ENCODE results near the gene AGBL5.

AGBL5 gene

DNA sequence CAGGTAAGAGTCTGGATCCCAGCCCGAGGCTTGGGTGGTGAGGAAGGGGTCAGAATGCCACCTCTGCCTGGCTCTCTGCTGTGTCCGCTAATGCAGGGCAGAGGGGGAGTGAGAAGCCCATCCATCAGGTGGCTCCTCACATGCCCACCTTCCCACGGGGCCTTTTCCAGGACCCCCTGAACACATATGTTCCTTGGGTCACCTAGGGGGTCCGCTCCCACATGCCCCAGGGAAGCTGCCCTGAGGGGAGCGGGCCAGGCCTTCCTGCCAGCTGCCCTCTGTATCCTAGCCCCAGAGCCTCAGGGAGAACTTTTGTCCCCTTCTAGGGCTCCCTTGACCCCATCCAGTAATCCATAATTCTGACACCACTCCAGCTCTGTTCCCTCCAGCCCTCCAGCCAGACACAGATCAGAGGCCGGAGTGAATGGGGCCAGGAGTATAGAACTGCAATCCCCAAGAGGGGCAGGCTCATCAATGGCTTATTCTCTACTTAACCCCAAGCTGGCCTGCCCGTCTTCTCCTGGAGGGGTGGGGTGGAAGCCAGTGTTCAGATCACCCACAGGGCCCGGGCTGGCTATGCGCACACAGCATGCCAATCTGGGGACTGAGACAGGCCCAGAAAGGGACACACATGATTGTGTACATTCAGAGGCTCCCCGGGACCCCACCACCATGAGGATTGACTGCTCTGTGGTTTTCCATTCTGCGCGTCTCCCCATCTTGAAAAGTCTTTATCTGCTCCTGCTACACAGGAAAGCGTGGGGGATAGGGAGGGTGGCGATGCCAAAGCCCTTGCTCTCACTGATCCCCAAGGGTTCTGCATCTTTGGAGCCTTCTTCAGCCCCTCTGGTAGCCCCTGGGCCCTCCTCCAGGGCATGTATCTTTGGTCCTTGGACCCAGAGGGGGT lies 28.0 kb downstream of the AGBL5 start:
- DNase-seq, result no peak

DNA sequence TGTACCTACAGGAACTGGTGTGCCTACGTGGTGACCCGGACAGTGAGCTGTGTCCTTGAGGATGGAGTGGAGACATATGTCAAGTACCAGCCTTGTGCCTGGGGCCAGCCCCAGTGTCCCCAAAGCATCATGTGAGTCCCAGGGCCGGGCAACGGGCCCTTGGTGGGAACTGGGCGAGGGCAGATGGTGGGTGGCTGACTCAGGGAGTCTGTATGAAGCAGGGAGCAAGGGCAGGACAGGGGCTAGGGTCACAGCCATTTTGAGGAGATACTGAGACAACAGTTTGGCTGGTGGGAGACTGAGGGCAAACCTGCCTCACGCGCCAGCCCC lies 28.6 kb downstream of the AGBL5 start:
- DNase-seq, result no peak

DNA sequence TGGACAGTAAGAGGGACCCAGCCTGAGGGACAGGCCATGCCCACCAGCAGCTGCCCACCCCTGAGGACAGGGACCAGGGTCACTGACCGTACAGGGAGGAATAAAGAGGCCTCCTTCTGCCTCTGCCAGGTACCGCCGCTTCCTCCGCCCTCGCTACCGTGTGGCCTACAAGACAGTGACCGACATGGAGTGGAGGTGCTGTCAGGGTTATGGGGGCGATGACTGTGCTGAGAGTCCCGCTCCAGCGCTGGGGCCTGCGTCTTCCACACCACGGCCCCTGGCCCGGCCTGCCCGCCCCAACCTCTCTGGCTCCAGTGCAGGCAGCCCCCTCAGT lies 29.1 kb downstream of the AGBL5 start:
- no peak for DNase-seq

DNA sequence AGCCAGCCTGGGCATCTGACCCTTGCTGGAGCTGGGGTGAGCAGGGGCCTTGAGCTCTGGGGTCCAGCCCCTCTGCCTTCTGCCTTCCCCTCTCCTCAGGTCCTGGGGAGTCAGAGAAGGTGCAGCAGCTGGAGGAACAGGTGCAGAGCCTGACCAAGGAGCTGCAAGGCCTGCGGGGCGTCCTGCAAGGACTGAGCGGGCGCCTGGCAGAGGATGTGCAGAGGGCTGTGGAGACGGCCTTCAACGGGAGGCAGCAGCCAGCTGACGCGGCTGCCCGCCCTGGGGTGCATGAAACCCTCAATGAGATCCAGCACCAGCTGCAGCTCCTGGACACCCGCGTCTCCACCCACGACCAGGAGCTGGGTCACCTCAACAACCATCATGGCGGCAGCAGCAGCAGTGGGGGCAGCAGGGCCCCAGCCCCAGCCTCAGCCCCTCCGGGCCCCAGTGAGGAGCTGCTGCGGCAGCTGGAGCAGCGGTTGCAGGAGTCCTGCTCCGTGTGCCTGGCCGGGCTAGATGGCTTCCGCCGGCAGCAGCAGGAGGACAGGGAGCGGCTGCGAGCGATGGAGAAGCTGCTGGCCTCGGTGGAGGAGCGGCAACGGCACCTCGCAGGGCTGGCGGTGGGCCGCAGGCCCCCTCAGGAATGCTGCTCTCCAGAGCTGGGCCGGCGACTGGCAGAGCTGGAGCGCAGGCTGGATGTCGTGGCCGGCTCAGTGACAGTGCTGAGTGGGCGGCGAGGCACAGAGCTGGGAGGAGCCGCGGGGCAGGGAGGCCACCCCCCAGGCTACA lies 30.7 kb downstream of the AGBL5 start:
- no peak for DNase-seq

DNA sequence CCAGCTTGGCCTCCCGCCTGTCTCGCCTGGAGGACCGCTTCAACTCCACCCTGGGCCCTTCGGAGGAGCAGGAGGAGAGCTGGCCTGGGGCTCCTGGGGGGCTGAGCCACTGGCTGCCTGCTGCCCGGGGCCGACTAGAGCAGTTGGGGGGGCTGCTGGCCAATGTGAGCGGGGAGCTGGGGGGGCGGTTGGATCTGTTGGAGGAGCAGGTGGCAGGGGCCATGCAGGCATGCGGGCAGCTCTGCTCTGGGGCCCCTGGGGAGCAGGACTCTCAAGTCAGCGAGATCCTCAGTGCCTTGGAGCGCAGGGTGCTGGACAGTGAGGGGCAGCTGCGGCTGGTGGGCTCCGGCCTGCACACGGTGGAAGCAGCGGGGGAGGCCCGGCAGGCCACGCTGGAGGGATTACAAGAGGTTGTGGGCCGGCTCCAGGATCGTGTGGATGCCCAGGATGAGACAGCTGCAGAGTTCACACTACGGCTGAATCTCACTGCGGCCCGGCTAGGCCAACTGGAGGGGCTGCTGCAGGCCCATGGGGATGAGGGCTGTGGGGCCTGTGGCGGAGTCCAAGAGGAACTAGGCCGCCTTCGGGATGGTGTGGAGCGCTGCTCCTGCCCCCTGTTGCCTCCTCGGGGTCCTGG lies 31.4 kb downstream of the AGBL5 start:
- no peak for DNase-seq

DNA sequence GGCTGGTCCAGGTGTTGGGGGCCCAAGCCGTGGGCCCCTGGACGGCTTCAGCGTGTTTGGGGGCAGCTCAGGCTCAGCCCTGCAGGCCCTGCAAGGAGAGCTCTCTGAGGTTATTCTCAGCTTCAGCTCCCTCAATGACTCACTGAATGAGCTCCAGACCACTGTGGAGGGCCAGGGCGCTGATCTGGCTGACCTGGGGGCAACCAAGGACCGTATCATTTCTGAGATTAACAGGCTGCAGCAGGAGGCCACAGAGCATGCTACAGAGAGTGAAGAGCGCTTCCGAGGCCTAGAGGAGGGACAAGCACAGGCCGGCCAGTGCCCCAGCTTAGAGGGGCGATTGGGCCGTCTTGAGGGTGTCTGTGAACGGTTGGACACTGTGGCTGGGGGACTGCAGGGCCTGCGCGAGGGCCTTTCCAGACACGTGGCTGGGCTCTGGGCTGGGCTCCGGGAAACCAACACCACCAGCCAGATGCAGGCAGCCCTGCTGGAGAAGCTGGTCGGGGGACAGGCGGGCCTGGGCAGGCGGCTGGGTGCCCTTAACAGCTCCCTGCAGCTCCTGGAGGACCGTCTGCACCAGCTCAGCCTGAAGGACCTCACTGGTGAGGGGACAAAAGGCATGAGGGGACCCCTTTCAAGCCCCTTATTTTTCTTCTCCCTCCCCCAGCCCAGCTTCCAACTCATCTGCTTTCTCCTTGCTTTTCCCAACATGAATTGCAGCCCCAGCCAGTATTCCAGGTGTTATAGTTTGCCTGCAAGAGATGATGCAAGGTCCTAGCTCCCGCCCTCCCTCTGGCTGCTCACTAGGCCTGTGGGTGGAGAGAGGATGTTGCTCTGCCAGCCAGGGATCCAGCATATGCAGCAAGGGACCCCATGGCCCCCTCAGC lies 32.2 kb downstream of the AGBL5 start:
- DNase-seq, result no peak

DNA sequence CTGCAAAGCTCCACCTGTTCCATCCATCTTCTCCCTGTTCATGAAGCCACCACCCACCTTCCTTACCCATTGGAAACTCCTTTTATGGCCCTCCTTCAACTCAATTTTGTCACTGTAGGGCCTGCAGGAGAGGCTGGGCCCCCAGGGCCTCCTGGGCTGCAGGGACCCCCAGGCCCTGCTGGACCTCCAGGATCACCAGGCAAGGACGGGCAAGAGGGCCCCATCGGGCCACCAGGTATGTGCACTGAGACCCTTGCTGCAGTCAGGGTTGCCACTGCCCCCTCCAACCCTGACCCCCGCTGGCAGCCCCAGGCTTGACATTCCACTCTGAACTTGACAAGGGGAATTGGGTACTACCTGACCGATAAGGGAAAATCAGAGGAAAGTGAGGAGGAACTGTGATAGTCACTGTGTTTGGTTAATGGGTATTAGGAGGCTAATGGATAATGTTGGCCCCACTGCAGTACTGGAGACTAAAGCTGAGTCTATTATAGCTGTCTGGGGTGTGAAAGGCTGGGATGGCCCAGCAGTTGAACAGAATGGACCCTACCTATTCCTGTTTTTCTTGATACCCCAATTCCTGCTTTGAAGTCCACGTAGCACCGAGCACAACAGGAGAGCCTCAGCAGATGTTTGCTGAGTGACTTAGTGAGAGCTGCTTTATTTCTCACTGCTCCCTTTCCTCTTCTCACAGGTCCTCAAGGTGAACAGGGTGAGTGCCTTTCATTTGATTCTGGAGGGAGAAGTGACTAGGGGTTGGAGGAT lies 33.0 kb downstream of the AGBL5 start:
- DNase-seq, result no peak

DNA sequence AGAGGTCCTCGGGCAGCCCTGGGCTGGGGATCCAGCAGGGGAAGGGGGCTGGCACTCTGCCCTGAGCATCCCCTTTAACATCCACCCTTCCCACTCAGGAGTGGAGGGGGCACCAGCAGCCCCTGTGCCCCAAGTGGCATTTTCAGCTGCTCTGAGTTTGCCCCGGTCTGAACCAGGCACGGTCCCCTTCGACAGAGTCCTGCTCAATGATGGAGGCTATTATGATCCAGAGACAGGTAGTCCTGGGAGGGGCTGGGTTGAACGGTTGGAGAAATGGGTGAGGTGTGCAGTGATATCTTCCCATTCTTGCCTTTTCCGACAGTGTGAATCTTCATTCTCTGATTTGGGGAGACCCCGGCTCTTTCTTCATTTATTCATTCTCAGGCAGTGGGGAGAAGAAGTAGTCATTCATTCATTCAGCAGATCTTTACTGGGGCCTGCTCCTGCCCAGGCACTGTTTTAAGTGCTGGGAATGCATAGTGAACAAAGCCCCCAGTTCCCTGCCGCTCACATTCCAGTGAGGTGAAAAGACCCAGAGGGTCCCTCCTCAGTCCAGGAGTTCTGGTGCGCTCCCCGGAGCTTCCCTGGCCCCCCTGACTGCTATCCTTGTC lies 33.7 kb downstream of the AGBL5 start:
- no peak for DNase-seq

DNA sequence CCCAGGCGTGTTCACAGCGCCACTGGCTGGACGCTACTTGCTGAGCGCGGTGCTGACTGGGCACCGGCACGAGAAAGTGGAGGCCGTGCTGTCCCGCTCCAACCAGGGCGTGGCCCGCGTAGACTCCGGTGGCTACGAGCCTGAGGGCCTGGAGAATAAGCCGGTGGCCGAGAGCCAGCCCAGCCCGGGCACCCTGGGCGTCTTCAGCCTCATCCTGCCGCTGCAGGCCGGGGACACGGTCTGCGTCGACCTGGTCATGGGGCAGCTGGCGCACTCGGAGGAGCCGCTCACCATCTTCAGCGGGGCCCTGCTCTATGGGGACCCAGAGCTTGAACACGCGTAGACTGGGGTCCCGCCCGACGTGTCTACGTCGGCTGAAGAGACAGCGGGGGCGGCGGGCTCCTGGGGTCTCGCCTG lies 34.2 kb downstream of the AGBL5 start:
- peak; percentile 64 for DNase-seq

DNA sequence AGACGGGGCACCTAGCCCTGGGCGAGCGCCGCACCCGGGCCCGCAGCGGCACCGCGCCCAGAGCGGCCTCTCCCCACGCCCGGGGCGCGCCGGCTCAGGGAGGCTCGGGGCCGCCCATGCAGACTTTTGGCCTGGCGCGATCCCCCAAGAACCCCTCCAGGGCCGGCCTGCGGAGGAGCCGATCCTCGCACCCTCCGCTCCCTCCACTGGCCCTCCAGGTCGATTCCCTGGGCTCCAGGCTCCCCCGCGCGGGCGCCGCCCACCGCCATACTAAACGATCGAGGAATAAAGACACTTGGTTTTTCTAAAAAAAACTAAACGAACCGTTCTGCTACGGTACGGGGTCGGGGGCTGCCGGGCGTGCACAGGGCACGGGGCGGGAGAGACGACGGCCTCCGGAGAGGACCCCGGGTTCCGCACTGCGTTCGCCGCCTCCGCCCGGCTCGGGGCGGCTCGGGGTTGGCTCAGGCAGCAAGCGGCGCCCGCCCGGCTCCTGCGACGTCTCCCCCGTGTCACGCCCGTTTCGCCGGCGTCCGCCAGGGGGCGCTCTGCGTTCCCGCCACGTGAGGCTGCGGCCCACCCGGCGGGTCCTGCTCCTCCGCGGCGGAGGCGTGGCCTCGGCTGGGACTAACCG lies 34.7 kb downstream of the AGBL5 start:
- peak; percentile 87 for DNase-seq

DNA sequence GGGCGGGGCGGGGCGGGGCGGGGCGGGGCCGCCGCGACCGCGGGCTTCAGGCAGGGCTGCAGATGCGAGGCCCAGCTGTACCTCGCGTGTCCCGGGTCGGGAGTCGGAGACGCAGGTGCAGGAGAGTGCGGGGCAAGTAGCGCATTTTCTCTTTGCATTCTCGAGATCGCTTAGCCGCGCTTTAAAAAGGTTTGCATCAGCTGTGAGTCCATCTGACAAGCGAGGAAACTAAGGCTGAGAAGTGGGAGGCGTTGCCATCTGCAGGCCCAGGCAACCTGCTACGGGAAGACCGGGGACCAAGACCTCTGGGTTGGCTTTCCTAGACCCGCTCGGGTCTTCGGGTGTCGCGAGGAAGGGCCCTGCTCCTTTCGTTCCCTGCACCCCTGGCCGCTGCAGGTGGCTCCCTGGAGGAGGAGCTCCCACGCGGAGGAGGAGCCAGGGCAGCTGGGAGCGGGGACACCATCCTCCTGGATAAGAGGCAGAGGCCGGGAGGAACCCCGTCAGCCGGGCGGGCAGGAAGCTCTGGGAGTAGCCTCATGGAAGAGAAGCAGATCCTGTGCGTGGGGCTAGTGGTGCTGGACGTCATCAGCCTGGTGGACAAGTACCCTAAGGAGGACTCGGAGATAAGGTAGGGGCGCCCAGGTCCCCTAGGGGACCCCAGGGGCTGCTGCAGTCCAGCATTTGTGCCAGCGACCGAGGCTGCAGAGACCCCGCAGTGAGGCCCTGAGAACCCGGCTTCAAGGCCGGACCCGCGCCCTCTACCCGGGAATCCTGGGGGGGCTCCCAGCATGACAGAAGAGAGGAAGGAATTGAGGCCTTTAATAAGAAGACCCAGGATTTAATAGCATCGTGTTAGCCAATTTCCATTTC lies 35.5 kb downstream of the AGBL5 start, which contains the start of gene KHK:
TSS of gene KHK (plus strand) at position 49 of the 870 bp plus-strand sequence. CDS start at position 537, 488 bp downstream.
- DNase-seq, result no peak

DNA sequence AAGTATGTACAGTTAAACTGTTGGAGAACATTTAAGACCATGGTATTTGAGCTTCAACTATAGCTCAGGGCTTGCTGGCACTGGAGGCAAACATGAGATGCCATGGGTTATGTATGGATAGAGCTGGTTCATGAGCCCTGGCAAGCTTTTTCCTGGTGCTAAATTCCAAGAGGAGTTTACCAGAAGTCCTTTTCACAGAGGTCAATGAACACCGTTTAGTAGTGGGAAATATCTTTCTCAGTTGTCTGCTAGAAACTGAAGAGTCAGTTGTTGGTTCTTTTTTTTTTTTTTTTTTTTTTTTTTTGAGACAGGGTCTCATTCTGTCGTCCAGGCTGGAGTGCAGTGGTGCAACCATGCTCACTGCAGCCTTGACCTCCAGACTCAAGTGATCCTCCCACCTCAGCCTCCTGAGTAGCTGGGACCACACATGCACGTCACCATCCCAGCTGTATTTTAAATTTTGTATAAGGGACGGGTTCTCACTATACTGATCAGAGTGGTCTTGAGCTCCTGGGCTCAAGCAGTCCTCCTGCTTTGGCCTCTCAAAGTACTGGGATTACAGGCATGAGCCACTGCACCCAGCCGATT lies 36.4 kb downstream of the AGBL5 start:
- no peak for DNase-seq

DNA sequence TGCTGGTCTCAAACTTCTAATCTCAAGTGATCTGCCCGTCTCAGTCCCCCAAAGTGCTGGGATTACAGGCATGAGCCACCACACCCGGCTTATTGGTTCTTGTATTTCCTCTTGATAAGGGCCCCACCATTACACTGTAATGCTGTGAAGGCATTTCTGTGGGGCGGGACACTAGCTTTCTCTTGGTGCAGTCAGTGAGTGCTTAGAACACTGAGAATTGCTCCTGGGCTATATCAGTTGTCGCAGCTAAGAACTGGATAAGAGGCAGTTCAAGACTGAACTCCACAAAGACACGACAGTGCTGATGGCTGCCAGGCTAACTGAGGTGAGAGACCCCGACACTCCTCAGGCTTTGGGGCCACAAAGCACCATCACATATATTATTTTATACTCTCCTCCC lies 37.2 kb downstream of the AGBL5 start:
- DNase-seq, result no peak

DNA sequence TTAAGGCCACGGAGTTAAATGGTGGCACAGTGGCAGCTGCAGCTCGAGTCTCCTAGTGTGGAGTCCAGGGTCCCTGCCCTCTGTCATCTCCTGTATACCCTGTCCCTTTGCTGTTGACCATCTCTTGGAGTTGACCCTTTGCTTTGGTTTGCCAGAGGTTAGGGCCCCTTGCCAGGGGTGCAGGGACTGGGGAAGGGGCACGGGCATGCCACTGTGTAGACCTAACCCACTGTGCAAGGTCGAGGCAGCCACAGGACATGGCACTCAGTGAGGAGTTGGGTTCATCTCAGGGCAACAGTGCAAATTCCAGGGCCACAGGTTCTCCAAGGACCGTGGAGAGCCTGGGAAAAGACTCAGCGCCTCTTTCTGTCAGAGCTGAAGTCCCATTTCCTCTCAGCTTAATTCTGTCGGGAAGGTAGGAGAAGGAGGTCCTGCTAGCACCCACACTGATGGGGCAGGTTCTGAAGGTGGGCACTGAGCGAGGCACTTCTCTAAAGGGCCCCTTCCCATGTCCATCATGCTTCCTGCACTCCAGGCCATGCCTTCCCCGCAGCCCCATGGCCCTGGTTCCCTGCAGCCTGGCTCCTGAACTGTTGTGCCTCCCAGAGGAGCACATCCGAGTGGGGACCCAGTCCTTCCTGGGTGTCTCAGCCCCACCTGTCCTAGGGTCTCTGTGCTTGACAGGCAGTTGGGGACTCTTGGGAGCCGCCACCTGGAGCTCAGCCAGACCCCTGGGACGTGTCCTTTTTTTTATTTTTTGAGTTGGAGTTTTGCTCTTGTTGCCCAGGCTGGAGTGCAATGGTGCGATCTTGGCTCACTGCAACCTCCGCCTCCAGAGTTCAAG lies 37.9 kb downstream of the AGBL5 start:
- no peak for DNase-seq

DNA sequence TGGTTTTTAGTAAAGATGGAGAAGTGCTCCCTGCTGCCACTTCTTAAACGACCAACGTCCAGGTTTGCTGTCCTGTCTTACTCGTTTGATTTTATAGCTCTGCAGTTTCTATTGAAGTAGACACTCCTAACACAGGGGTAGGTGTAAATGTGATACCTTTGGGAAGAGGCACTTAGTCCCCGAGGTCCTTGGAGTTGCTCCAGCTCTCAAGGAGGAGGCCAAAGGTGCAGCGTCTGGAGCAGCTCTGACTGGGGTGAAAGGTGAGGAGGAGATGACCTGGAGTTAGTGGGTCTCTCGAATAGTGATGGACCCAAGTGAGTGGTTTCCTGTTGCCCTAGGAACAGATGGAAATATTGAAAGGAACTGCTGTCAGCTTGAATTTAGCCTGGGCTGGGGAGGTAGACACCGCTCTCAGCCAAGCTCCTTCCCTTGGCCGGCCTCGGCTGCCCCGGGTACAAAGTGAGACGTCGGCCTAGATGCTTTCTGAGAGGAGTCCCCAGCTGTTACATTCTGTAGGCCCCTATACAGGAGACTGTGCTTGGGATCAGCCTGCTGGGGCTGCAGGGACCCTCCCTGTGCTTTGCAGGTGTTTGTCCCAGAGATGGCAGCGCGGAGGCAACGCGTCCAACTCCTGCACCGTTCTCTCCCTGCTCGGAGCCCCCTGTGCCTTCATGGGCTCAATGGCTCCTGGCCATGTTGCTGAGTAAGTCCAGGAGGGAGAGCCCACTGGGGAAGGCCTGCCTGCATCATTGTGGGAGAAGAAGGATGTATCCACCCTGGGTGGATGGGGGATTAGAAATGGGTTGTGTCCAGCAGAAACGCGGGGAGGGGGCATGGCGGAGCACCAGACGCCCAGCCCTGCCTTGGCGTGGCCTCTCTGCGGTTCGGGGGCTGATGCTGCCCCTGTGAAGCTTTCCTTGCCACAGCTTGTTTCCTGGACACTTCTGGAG lies 40.6 kb downstream of the AGBL5 start:
- DNase-seq, result no peak

DNA sequence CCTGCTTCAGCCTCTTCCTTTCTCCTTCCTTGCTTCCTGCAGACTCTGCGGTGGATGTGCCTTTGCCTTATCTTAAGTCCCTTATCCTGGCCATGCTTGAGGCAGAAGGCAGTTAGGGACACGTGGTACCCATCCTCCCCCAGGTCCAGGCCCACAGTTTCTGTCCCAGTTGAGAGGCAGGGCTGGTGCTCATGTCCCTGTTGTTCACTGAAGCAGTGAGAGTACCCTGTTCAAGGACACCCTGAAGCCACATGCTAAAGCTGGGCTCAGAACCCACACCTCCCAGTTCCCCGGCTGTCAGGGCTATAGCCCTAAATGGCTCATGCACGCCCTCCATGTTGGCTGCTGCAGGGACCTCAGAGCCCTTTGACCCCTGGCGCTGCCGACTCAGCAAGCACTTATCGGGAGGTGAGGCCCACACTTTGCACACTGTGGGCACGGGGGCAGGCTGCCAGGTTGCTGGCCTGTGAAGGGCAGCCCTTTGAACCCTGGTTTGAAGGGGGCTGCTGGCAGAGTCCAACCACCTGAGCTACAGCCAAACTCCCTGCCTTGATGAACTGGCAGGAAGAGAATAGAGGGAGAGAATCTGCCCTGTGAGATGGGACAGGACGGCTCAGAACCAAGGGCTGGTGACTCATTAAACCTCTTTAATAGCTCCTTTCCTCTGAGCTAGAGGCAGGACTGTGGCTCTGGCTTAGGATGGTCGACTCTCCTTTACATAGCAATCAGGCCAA lies 41.4 kb downstream of the AGBL5 start:
- no peak for DNase-seq

All from HCEC 1CT (cell line).